ENCODE data around the gene GFER. TPM values are rescaled to one million over a fixed set of nuclear protein-coding genes. Genes with fewer than 3 reads are reported as not detected.
"Not testable (repeated sequence)": the region's sequence is repeated elsewhere in the genome, so short reads cannot be mapped to it uniquely, and the experiment has no call there.

The GFER gene
- total RNA-seq, 1 experiment from 2014 or later: 17.0 TPM

DNA sequence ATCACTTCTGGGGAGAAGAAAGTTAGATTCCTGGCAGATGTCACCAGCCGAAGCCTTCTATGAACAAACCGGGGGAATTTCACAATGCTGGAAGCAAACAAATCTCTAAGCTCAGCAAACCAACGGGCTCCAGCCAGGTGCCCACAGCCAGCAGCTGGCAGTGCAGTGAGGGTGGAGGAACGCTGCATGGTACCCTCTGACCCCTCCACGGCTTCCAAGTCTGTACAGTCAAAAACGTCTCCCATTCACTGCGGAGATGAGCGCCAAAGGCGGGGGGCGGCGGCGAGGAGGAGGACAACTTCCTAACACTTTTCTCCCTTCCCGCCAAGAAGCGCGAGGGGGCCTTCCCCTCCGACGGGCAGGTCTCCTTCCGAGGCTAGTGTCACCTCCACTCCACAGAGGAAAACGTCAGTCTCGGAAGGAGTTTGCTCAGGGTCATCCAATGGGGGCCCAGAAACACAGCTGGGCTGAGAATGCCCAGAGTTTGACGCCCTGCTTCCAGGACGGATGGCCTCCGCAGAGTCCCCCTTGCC is 24.7 kb downstream of the GFER start:
- no peaks in the 10 kb centered on the region for H3K9me2 ChIP-seq (replicated peaks; ENCODE audit: insufficient read depth, low read length)
- peaks cover 63% of the 10 kb centered on the region for H3K79me2 ChIP-seq (ENCODE audit: low read length)
- peak; percentile 66 for DNase-seq
- peaks cover 55% of the 10 kb centered on the region for H3K4me1 ChIP-seq (ENCODE audit: low read length)
- peak overlapping the region; percentile 98 for H3K9ac ChIP-seq (ENCODE audit: low read length)
- H3K4me2 ChIP-seq (ENCODE audit: low read depth, low read length, poor library complexity, severe bottlenecking): peak overlapping the region; percentile 93
- no peaks in the 10 kb centered on the region for H3K27me3 ChIP-seq (ENCODE audit: low read length)
- H3K27ac ChIP-seq (ENCODE audit: low read length): peak overlapping the region; percentile 46; the same call in 1 of the 2 replicates
- no peak overlapping the region for H2AFZ ChIP-seq (ENCODE audit: low read length)
- no peaks in the 10 kb centered on the region for H3K36me3 ChIP-seq (ENCODE audit: insufficient read depth, low read length)
- no peaks in the 10 kb centered on the region for H3K9me3 ChIP-seq (ENCODE audit: low read length)
- peak overlapping the region; percentile 100 for H3K4me3 ChIP-seq (ENCODE audit: low read length)
- H4K20me1 ChIP-seq (ENCODE audit: insufficient read depth, low read depth, low read length): peaks cover 53% of the 10 kb centered on the region

DNA sequence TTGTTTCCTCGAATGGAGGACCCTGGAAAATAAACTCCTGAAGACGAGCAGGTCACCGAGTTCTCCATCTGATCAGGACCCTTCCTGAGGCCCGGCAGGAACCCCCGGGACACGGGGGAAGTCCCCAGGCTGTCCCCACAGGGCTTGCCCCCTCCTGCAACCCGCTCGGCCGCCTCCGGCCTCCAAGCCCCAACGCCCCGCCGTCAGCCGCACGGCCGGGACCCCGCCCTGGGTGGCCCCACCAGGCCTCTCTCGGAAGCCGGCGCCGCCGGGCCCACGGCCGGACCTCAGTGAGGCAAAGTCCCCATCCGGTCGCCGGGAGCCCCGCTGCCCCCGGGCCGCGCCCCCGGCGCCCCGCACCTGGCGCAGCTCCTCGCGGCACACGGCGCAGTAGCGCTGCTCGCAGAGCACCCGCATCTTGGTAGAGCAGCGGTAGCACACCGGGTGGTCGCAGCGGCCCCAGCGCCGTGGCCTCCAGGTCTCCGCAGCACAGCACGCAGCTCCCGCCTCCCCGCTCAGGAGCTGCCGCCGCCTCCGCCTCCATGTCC is 25.2 kb downstream of the GFER start:
- Histone ChIP-seq H3K27ac (ENCODE audit: low read length) (peak overlapping the region; percentile 46; the same call in 1 of the 2 replicates), H3K27me3 (ENCODE audit: low read length) (no peaks in the 10 kb centered on the region), H3K36me3 (ENCODE audit: insufficient read depth, low read length) (no peaks in the 10 kb centered on the region), H3K9me3 (ENCODE audit: low read length) (no peaks in the 10 kb centered on the region), H3K79me2 (ENCODE audit: low read length) (peaks cover 62% of the 10 kb centered on the region), H3K4me2 (ENCODE audit: low read depth, low read length, poor library complexity, severe bottlenecking) (peak overlapping the region; percentile 93), H3K9ac (ENCODE audit: low read length) (peak overlapping the region; percentile 98), H3K9me2 (replicated peaks; ENCODE audit: insufficient read depth, low read length) (no peaks in the 10 kb centered on the region), H2AFZ (ENCODE audit: low read length) (no peak overlapping the region), H3K4me1 (ENCODE audit: low read length) (peaks cover 51% of the 10 kb centered on the region), H4K20me1 (ENCODE audit: insufficient read depth, low read depth, low read length) (peaks cover 50% of the 10 kb centered on the region), H3K4me3 (ENCODE audit: low read length) (peak overlapping the region; percentile 100)
- no peak for DNase-seq

DNA sequence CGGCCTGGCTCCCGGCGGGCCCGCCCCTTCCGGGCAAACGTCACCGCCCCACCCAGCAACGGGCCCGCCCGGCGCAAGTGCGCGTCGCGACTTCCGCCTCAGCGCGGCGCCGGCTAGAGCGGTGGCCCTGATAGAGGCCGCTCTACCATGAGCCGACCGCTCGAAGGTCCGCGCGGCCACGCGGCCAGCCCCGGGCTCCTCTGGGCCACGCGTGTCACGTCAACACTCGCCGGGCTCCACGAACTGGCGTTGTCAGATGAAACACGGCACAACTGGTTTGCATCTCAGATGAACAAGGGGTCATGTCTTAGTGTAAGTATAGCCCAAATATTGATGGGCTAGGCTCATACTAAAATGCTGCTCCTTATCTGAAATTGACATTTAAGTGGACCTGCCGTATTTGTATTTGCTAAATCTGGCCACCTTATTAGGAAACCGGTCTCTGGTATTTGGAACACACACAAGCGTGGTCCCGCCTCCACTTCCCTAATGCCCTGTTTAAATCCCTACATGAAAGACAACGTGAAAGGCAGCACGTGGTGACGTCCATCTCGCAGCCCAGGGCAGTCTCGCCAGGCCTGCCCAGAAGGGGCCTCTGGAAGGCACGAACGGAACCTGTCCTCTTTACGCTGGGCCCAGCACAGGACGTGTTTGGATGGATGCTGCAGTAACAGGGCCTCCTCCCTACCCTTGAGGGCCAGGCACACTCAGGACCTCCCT is 26.0 kb downstream of the GFER start, which contains the start of gene ZNF598:
ZNF598 (minus strand) TSS at position 31 of the 720 bp plus-strand sequence.
- Histone ChIP-seq H3K79me2 (ENCODE audit: low read length) (peaks cover 56% of the 10 kb centered on the region), H2AFZ (ENCODE audit: low read length) (no peak within 1 kb of the TSS; the same call in 1 of the 2 replicates), H3K4me3 (ENCODE audit: low read length) (peak within 1 kb of the TSS; percentile 100), H3K27me3 (ENCODE audit: low read length) (no peaks in the 10 kb centered on the region), H3K9me3 (ENCODE audit: low read length) (no peaks in the 10 kb centered on the region), H4K20me1 (ENCODE audit: insufficient read depth, low read depth, low read length) (peaks cover 42% of the 10 kb centered on the region), H3K36me3 (ENCODE audit: insufficient read depth, low read length) (no peaks in the 10 kb centered on the region), H3K27ac (ENCODE audit: low read length) (peak within 1 kb of the TSS; percentile 57), H3K4me1 (ENCODE audit: low read length) (peaks cover 46% of the 10 kb centered on the region), H3K4me2 (ENCODE audit: low read depth, low read length, poor library complexity, severe bottlenecking) (peak within 1 kb of the TSS; percentile 93), H3K9ac (ENCODE audit: low read length) (peak within 1 kb of the TSS; percentile 98), H3K9me2 (replicated peaks; ENCODE audit: insufficient read depth, low read length) (no peaks in the 10 kb centered on the region)
- peak; percentile 95 for DNase-seq

DNA sequence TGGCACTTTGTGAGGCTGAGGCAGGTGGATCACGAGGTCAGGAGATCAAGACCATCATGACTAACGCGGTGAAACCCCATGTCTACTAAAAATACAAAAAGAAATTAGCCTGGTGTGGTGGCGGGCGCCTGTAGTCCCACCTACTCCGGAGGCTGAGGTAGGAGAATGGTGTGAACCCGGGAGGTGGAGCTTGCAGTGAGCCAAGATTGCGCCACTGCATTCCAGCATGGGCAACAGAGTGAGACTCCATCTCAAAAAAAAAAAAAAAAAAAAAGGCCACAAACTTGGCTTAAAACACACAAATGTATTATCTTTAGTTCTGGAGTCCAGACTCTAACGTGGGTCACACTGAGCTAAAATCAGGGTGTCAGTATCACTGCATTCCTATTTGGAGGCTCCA is 27.7 kb downstream of the GFER start:
- H3K4me1 ChIP-seq (ENCODE audit: low read length): peaks cover 29% of the 10 kb centered on the region
- H3K4me3 ChIP-seq (ENCODE audit: low read length); H2AFZ ChIP-seq (ENCODE audit: low read length); DNase-seq; H3K27me3 ChIP-seq (ENCODE audit: low read length); H3K9me3 ChIP-seq (ENCODE audit: low read length); H3K4me2 ChIP-seq (ENCODE audit: low read depth, low read length, poor library complexity, severe bottlenecking); H3K9ac ChIP-seq (ENCODE audit: low read length); H3K36me3 ChIP-seq (ENCODE audit: insufficient read depth, low read length); H3K9me2 ChIP-seq (replicated peaks; ENCODE audit: insufficient read depth, low read length); H3K27ac ChIP-seq (ENCODE audit: low read length): not testable (repeated sequence)
- peaks cover 38% of the 10 kb centered on the region for H3K79me2 ChIP-seq (ENCODE audit: low read length)
- H4K20me1 ChIP-seq (ENCODE audit: insufficient read depth, low read depth, low read length): peaks cover 26% of the 10 kb centered on the region

DNA sequence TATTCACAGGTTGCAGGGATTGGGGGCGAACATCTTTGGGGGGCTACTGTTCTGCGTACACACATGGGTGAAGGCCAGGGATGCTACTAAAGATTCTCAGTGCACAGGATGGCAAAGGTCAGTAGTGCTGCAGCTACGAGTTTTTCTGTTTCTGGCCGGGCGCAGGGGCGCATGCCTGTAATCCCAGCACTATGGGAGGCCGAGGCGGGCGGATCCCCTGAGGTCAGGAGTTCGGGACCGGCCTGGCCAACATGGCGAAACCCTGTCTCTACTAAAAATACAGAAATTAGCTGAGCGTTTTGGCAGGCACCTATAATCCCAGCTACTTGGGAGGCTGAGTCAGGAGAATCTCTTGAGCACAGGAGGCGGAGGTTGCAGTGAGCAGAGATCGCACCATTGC is 29.5 kb downstream of the GFER start:
- H3K36me3 ChIP-seq (ENCODE audit: insufficient read depth, low read length): no peaks in the 10 kb centered on the region
- no peak for DNase-seq
- H3K4me3 ChIP-seq (ENCODE audit: low read length): no peak overlapping the region
- H3K9me2 ChIP-seq (replicated peaks; ENCODE audit: insufficient read depth, low read length): no peaks in the 10 kb centered on the region
- peaks cover 8% of the 10 kb centered on the region for H4K20me1 ChIP-seq (ENCODE audit: insufficient read depth, low read depth, low read length)
- no peak overlapping the region for H3K9ac ChIP-seq (ENCODE audit: low read length)
- H3K4me1 ChIP-seq (ENCODE audit: low read length): peaks cover 11% of the 10 kb centered on the region
- no peak overlapping the region for H3K27ac ChIP-seq (ENCODE audit: low read length)
- no peak overlapping the region for H3K4me2 ChIP-seq (ENCODE audit: low read depth, low read length, poor library complexity, severe bottlenecking)
- H3K27me3 ChIP-seq (ENCODE audit: low read length): no peaks in the 10 kb centered on the region
- no peaks in the 10 kb centered on the region for H3K9me3 ChIP-seq (ENCODE audit: low read length)
- no peak overlapping the region for H2AFZ ChIP-seq (ENCODE audit: low read length)
- peaks cover 20% of the 10 kb centered on the region for H3K79me2 ChIP-seq (ENCODE audit: low read length)

DNA sequence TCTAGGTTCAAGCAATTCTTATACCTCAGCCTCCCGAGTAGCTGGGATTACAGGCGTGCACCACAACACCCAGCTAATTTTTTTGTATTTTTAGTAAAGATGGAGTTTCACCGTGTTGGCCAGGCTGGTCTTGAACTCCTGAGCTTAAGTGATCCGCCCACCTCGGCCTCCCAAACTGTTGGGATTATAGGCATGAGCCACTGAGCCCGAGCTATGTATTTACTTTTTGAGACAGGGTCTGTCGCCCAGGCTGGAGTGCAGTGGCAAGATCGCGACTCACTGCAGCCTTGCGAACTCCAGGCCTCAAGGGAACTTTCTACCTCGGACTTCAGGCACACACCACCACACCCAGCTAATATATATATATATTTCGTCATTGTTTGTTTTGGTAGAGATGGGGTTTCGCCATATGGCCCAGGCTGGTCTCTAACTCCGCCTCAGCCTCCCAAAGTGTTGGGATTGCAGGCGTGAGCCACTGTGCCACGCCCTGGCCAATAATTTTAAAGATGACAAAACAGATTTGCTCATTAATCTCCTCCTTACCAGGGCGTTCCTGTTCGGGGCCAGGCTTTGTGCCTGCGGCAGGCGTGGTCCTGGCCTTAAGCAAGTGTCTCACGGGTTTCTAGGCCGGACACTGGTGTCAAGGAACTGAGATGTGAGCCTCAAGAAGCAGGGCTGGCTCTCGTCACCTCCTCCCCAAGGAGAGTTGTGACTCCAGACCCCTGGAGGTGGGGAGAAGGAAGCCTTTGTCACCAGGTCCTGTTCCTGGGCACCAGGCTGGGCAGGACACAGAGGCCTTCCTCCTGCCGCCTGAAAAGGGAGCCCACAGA is 31.3 kb downstream of the GFER start:
- H3K9ac ChIP-seq (ENCODE audit: low read length): no peak overlapping the region
- no peak overlapping the region for H3K27ac ChIP-seq (ENCODE audit: low read length)
- no peaks in the 10 kb centered on the region for H3K36me3 ChIP-seq (ENCODE audit: insufficient read depth, low read length)
- H3K4me2 ChIP-seq (ENCODE audit: low read depth, low read length, poor library complexity, severe bottlenecking): no peak overlapping the region
- no peaks in the 10 kb centered on the region for H3K9me3 ChIP-seq (ENCODE audit: low read length)
- no peaks in the 10 kb centered on the region for H3K9me2 ChIP-seq (replicated peaks; ENCODE audit: insufficient read depth, low read length)
- no peak overlapping the region for H2AFZ ChIP-seq (ENCODE audit: low read length)
- no peaks in the 10 kb centered on the region for H3K27me3 ChIP-seq (ENCODE audit: low read length)
- no peak overlapping the region for H3K4me3 ChIP-seq (ENCODE audit: low read length)
- no peak for DNase-seq
- H4K20me1 ChIP-seq (ENCODE audit: insufficient read depth, low read depth, low read length): no peaks in the 10 kb centered on the region
- H3K79me2 ChIP-seq (ENCODE audit: low read length): peaks cover 5% of the 10 kb centered on the region
- peaks cover 6% of the 10 kb centered on the region for H3K4me1 ChIP-seq (ENCODE audit: low read length)

DNA sequence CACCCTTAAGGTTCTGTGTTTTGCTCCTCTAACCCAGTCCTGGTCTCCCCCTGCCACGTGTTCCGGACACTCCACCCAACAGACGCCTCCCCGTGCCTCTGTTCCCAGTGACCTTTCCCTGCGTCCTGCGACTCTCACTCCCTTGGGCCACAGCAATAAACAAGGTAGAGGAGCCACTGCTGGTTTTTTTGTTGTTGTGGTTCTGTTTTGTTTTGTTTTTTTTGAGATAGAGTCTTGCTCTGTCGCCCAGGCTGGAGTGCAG is 31.9 kb downstream of the GFER start:
- no peaks in the 10 kb centered on the region for H3K9me2 ChIP-seq (replicated peaks; ENCODE audit: insufficient read depth, low read length)
- H3K36me3 ChIP-seq (ENCODE audit: insufficient read depth, low read length): no peaks in the 10 kb centered on the region
- H3K27ac ChIP-seq (ENCODE audit: low read length): no peak overlapping the region
- DNase-seq: no peak
- no peaks in the 10 kb centered on the region for H4K20me1 ChIP-seq (ENCODE audit: insufficient read depth, low read depth, low read length)
- no peak overlapping the region for H3K4me3 ChIP-seq (ENCODE audit: low read length)
- H3K27me3 ChIP-seq (ENCODE audit: low read length): no peaks in the 10 kb centered on the region
- peaks cover under 1% of the 10 kb centered on the region for H3K4me1 ChIP-seq (ENCODE audit: low read length)
- H3K9ac ChIP-seq (ENCODE audit: low read length): no peak overlapping the region
- no peak overlapping the region for H3K4me2 ChIP-seq (ENCODE audit: low read depth, low read length, poor library complexity, severe bottlenecking)
- no peaks in the 10 kb centered on the region for H3K79me2 ChIP-seq (ENCODE audit: low read length)
- no peak overlapping the region for H2AFZ ChIP-seq (ENCODE audit: low read length)
- H3K9me3 ChIP-seq (ENCODE audit: low read length): no peaks in the 10 kb centered on the region

DNA sequence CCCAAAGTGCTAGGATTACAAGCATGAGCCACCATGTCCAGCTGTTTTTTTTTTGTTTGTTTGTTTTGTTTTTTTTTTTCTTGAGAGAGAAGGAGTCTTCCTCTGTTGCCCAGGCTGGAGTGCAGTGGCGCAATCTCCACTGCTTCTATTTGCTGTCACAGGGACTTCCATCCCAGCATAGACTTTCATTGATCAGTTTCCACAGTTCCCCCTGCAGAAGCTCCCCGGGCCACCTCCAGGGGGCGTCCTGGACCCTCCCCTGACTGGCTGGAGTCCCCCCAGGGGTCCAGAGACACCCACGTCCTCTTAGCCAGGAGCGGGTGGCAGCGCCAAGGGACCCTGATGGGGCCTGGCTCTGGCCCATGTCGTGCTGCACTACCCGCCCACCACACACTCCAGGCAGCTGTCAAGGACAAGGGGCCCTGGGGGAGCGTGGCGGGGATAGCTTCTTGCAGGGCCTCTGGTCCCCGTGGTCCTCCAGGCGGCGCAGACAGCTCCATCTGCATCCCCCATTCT is 32.5 kb downstream of the GFER start:
- DNase-seq: peak; percentile 63
- Histone ChIP-seq H3K79me2 (ENCODE audit: low read length) (no peaks in the 10 kb centered on the region), H3K4me3 (ENCODE audit: low read length) (no peak overlapping the region), H4K20me1 (ENCODE audit: insufficient read depth, low read depth, low read length) (no peaks in the 10 kb centered on the region), H3K9me2 (replicated peaks; ENCODE audit: insufficient read depth, low read length) (no peaks in the 10 kb centered on the region), H3K9me3 (ENCODE audit: low read length) (no peaks in the 10 kb centered on the region), H3K4me1 (ENCODE audit: low read length) (no peaks in the 10 kb centered on the region), H3K27ac (ENCODE audit: low read length) (no peak overlapping the region), H3K27me3 (ENCODE audit: low read length) (no peaks in the 10 kb centered on the region), H2AFZ (ENCODE audit: low read length) (no peak overlapping the region), H3K4me2 (ENCODE audit: low read depth, low read length, poor library complexity, severe bottlenecking) (no peak overlapping the region), H3K36me3 (ENCODE audit: insufficient read depth, low read length) (no peaks in the 10 kb centered on the region), H3K9ac (ENCODE audit: low read length) (no peak overlapping the region)

Measured in Karpas-422 (cell line).